Endothelial cell (in vitro differentiated cells): ENCODE results near the gene PDGFRB. TPM values are rescaled to one million over a fixed set of nuclear protein-coding genes. Genes with fewer than 3 reads are reported as not detected.

Source experiments
- DNase-seq: peaks from one replicate; pipeline ENCODE4 v3.0.0; 2021; ENCODE audit warnings: low spot score
- H3K27ac Mint-ChIP-seq: one replicate; pipeline ENCODE4 v1.8.0; 2021; ENCODE audit warnings: mixed read lengths, inconsistent platforms; ENCODE audit not compliant: unreplicated experiment
- H3K27me3 Mint-ChIP-seq: one replicate; pipeline ENCODE4 v1.8.0; 2021; ENCODE audit warnings: mild to moderate bottlenecking, moderate library complexity, mixed read lengths, inconsistent platforms; ENCODE audit not compliant: unreplicated experiment
- H3K36me3 Mint-ChIP-seq: one replicate; pipeline ENCODE4 v1.8.0; 2021; ENCODE audit warnings: mild to moderate bottlenecking, low read depth, mixed read lengths, inconsistent platforms; ENCODE audit not compliant: unreplicated experiment
- H3K4me1 Mint-ChIP-seq: one replicate; pipeline ENCODE4 v1.8.0; 2021; ENCODE audit warnings: mild to moderate bottlenecking, mixed read lengths, inconsistent platforms; ENCODE audit not compliant: unreplicated experiment
- H3K4me3 Mint-ChIP-seq: one replicate; pipeline ENCODE4 v1.8.0; 2021; ENCODE audit warnings: mild to moderate bottlenecking, mixed read lengths, inconsistent platforms; ENCODE audit not compliant: unreplicated experiment
- H3K9me3 Mint-ChIP-seq: one replicate; pipeline ENCODE4 v1.8.0; 2021; ENCODE audit warnings: mixed read lengths, inconsistent platforms; ENCODE audit not compliant: unreplicated experiment
- CTCF ChIP-seq: fragments of 200-600 bp; sonication (generic); IDR thresholded peaks from one replicate; pipeline ENCODE4 v1.5.0; 2021; ENCODE audit warnings: antibody characterized with exemption; ENCODE audit not compliant: unreplicated experiment
- total RNA-seq: library from RNA; stranded (reverse); fragmentation: NEBNext Ultra II Directional; extraction: Animal tissue kit (Norgen Biotek cat#: 25700); gene quantifications from one replicate; pipeline ENCODE4 v1.2.1, GENCODE V29; 2021; ENCODE audit not compliant: unreplicated experiment

PDGFRB gene
- total RNA-seq, 1 donor from 2014 or later: 23.7 TPM

GRCh38 chr5:150167908-150168307, 12.3 kb upstream of the PDGFRB start:
- Mint-ChIP-seq H3K4me3 (no peak overlapping the region), H3K27ac (no peak overlapping the region), H3K4me1 (peaks cover 37% of the 10 kb centered on the region), H3K36me3 (peaks cover 10% of the 10 kb centered on the region), H3K27me3 (peaks cover 28% of the 10 kb centered on the region), H3K9me3 (no peaks in the 10 kb centered on the region)
- TF ChIP-seq CTCF: no peak
- DNase-seq: no peak

- TF ChIP-seq CTCF: no peak
- Mint-ChIP-seq H3K36me3 (peaks cover 10% of the 10 kb centered on the region), H3K4me1 (peaks cover 37% of the 10 kb centered on the region), H3K9me3 (no peaks in the 10 kb centered on the region), H3K27me3 (peaks cover 28% of the 10 kb centered on the region), H3K27ac (no peak overlapping the region), H3K4me3 (no peak overlapping the region)
- DNase-seq: no peak
Observed at GRCh38 chr5:150167512-150167850, 11.8 kb upstream of the PDGFRB start.

GRCh38 chr5:150166650-150167511, 11.2 kb upstream of the PDGFRB start, which contains the start of gene CDX1:
CDX1 (plus strand) TSS chr5:150166778; CDS start chr5:150166877, 99 bp downstream.
- H3K27me3 Mint-ChIP-seq: peaks cover 26% of the 10 kb centered on the region
- H3K27ac Mint-ChIP-seq: no peak within 1 kb of the TSS
- no peak within 1 kb of the TSS for H3K4me3 Mint-ChIP-seq
- DNase-seq: no peak
- H3K4me1 Mint-ChIP-seq: peaks cover 37% of the 10 kb centered on the region
- TF ChIP-seq CTCF: no peak
- H3K9me3 Mint-ChIP-seq: no peaks in the 10 kb centered on the region
- peaks cover 10% of the 10 kb centered on the region for H3K36me3 Mint-ChIP-seq

GRCh38 chr5:150166037-150166649, 10.5 kb upstream of the PDGFRB start:
- Mint-ChIP-seq H3K4me3 (no peak overlapping the region), H3K9me3 (no peaks in the 10 kb centered on the region)
- no peak for TF ChIP-seq CTCF

More at GRCh38 chr5:150166037-150166649, 10.5 kb upstream of the PDGFRB start:
- Mint-ChIP-seq H3K27ac (no peak overlapping the region), H3K36me3 (peaks cover 10% of the 10 kb centered on the region), H3K4me1 (peaks cover 39% of the 10 kb centered on the region), H3K27me3 (peaks cover 26% of the 10 kb centered on the region)
- DNase-seq: no peak
